HepG2 (cell line): ENCODE data around the gene MFNG. TPM values are rescaled to one million over a fixed set of nuclear protein-coding genes. Genes with fewer than 3 reads are reported as not detected.

ENCODE experiments used
- HOXA3 ChIP-seq: sonication (generic); formaldehyde crosslinking; IDR thresholded peaks from 2 replicates; pipeline ENCODE4 v1.5.0; 2020; ENCODE audit warnings: missing genetic modification reagents
- KLF9 ChIP-seq: IDR thresholded peaks from 2 replicates; pipeline ENCODE4 v1.6.1; 2016; ENCODE audit warnings: low read depth
- MAZ ChIP-seq, 2 experiments: sonication (generic) in 1 of 2; formaldehyde crosslinking in 1 of 2; IDR thresholded peaks; 2 replicates each; pipeline versions ENCODE4 v1.5.0 to v1.6.1; 2012 to 2020; ENCODE audit warnings: low read depth in 2 of 2, mild to moderate bottlenecking in 2 of 2, borderline replicate concordance in 1 of 2, improper control_type of control experiment in 1 of 2, low read length in 1 of 2, missing genetic modification reagents in 1 of 2, moderate library complexity in 1 of 2
- NR3C1 ChIP-seq: sonication (generic); formaldehyde crosslinking; IDR thresholded peaks from 2 replicates; pipeline ENCODE4 v1.4.0; 2020; ENCODE audit warnings: missing genetic modification reagents
- SAFB2 ChIP-seq: sonication (generic); formaldehyde crosslinking; IDR thresholded peaks from 2 replicates; pipeline ENCODE4 v1.5.1; 2020; ENCODE audit warnings: missing genetic modification reagents, low read depth, mild to moderate bottlenecking, borderline replicate concordance
- ZFP82 ChIP-seq: sonication (generic); formaldehyde crosslinking; IDR thresholded peaks from 2 replicates; pipeline ENCODE4 v1.5.1; 2020; ENCODE audit warnings: mild to moderate bottlenecking, missing genetic modification reagents, borderline replicate concordance
- ZNF264 ChIP-seq: sonication (generic); formaldehyde crosslinking; IDR thresholded peaks from 2 replicates; pipeline ENCODE4 v1.4.0; 2020; ENCODE audit warnings: missing genetic modification reagents
- ZNF768 ChIP-seq: sonication (generic); formaldehyde crosslinking; IDR thresholded peaks from 2 replicates; pipeline ENCODE4 v1.4.0; 2020; ENCODE audit warnings: missing genetic modification reagents
- polyA plus RNA-seq, 8 experiments: library from polyadenylated mRNA; depleted of rRNA in 3 of 8; stranded (reverse) in 7 of 8; unstranded in 1 of 8; fragments of >200 nt; fragmentation: Illumina TruSeq in 4 of 8; extraction: Trizol in 4 of 8; gene quantifications; 2 replicates each; pipeline versions ENCODE4 v1.2.1 to v1.2.3, GENCODE V29; 2011 to 2016; ENCODE audit warnings: low read depth in 4 of 8, missing spikeins in 1 of 8, mixed read lengths in 1 of 8; ENCODE audit not compliant: insufficient read depth in 1 of 8
- total RNA-seq, 5 experiments: library from RNA; depleted of rRNA; stranded (reverse); fragments of >200 nt; fragmentation: Illumina TruSeq; extraction: Trizol; gene quantifications; 2 replicates each; pipeline ENCODE4 v1.2.3, GENCODE V29; 2016; ENCODE audit warnings: low read depth in 1 of 5
- TF ChIP-seq, protein P1 (sequence below): sonication (generic); formaldehyde crosslinking; IDR thresholded peaks from 2 replicates; pipeline ENCODE4 v1.5.0; 2020; ENCODE audit warnings: missing genetic modification reagents
- TF ChIP-seq, protein P2 (sequence below): sonication (generic); formaldehyde crosslinking; IDR thresholded peaks from 2 replicates; pipeline ENCODE4 v1.4.0; 2020; ENCODE audit warnings: missing genetic modification reagents
- TF ChIP-seq, protein P3 (sequence below): sonication (generic); formaldehyde crosslinking; IDR thresholded peaks from 2 replicates; pipeline ENCODE4 v1.4.0; 2020; ENCODE audit warnings: missing genetic modification reagents, borderline replicate concordance
- TF ChIP-seq, protein P4 (sequence below): sonication (generic); formaldehyde crosslinking; IDR thresholded peaks from 2 replicates; pipeline ENCODE4 v1.5.0; 2020; ENCODE audit warnings: mild to moderate bottlenecking, low read depth, missing genetic modification reagents, borderline replicate concordance
- TF ChIP-seq, protein P5 (sequence below): sonication (generic); formaldehyde crosslinking; IDR thresholded peaks from 2 replicates; pipeline ENCODE4 v1.5.0; 2020; ENCODE audit warnings: missing genetic modification reagents
- TF ChIP-seq, protein P6 (sequence below): sonication (generic); formaldehyde crosslinking; IDR thresholded peaks from 2 replicates; pipeline ENCODE4 v1.5.1; 2020; ENCODE audit warnings: missing genetic modification reagents, mild to moderate bottlenecking, borderline replicate concordance
- TF ChIP-seq, protein P7 (sequence below): sonication (generic); formaldehyde crosslinking; IDR thresholded peaks from 2 replicates; pipeline ENCODE4 v1.5.1; 2020; ENCODE audit warnings: missing genetic modification reagents, mild to moderate bottlenecking, borderline replicate concordance

MFNG gene
- total and polyA plus RNA-seq, 2 of the 13 experiments (the other 11 are each of a cell fraction or from before 2014, with no cell fraction given), result 1.0 to 11.7 TPM

DNA sequence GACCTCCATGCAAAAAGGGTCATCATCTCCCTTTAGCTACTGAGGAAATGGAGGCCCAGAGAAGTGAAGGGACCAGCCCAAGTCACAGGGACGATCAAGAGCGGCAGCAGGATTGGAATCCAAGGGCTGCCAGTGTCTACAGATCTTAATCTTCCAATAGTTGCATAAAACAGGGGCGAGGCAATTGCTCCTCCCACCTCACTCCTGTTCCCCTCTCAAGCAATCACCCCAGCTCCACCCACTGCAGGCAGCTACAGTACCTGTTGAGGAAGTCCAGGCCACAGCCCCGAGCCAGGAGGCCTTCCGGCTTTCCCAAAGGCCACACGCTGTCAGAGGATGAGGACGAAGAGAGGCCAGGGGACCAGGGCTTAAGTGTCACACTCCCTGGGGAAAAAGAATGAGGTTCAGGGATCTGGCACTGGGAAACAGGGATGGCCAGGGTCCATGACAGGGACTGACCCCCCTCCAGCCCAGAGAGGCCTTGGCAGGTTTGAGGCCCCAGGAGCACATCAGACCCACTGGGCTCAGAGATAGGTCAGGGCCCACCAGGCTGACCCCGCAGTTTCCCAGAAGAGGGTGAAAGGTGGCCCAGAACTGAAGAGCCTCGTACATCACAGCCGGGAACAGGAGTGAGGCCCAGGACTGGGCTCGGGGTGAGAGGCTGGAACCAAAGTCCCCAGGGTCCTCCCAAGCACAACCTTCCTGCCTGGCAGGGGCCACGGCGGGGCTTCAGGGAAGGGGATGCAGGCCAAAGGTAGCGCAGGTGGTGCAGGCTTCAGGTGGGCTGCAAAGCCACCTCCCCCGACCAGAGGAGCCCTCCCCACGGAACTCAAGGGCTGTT is 16.4 kb upstream of the MFNG start (continued):
- TF ChIP-seq, protein P1, sequence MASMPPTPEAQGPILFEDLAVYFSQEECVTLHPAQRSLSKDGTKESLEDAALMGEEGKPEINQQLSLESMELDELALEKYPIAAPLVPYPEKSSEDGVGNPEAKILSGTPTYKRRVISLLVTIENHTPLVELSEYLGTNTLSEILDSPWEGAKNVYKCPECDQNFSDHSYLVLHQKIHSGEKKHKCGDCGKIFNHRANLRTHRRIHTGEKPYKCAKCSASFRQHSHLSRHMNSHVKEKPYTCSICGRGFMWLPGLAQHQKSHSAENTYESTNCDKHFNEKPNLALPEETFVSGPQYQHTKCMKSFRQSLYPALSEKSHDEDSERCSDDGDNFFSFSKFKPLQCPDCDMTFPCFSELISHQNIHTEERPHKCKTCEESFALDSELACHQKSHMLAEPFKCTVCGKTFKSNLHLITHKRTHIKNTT, result no peak
- TF ChIP-seq ZFP82 (CRISPR knock-in tag), result peak; percentile 53; the same call in 1 of the 2 replicates
- TF ChIP-seq, protein P2, sequence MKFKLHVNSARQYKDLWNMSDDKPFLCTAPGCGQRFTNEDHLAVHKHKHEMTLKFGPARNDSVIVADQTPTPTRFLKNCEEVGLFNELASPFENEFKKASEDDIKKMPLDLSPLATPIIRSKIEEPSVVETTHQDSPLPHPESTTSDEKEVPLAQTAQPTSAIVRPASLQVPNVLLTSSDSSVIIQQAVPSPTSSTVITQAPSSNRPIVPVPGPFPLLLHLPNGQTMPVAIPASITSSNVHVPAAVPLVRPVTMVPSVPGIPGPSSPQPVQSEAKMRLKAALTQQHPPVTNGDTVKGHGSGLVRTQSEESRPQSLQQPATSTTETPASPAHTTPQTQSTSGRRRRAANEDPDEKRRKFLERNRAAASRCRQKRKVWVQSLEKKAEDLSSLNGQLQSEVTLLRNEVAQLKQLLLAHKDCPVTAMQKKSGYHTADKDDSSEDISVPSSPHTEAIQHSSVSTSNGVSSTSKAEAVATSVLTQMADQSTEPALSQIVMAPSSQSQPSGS (CRISPR knock-in tag), result no peak
- TF ChIP-seq ZNF768 (CRISPR knock-in tag), result no peak
- TF ChIP-seq SAFB2 (CRISPR knock-in tag), result no peak
- TF ChIP-seq, protein P3, sequence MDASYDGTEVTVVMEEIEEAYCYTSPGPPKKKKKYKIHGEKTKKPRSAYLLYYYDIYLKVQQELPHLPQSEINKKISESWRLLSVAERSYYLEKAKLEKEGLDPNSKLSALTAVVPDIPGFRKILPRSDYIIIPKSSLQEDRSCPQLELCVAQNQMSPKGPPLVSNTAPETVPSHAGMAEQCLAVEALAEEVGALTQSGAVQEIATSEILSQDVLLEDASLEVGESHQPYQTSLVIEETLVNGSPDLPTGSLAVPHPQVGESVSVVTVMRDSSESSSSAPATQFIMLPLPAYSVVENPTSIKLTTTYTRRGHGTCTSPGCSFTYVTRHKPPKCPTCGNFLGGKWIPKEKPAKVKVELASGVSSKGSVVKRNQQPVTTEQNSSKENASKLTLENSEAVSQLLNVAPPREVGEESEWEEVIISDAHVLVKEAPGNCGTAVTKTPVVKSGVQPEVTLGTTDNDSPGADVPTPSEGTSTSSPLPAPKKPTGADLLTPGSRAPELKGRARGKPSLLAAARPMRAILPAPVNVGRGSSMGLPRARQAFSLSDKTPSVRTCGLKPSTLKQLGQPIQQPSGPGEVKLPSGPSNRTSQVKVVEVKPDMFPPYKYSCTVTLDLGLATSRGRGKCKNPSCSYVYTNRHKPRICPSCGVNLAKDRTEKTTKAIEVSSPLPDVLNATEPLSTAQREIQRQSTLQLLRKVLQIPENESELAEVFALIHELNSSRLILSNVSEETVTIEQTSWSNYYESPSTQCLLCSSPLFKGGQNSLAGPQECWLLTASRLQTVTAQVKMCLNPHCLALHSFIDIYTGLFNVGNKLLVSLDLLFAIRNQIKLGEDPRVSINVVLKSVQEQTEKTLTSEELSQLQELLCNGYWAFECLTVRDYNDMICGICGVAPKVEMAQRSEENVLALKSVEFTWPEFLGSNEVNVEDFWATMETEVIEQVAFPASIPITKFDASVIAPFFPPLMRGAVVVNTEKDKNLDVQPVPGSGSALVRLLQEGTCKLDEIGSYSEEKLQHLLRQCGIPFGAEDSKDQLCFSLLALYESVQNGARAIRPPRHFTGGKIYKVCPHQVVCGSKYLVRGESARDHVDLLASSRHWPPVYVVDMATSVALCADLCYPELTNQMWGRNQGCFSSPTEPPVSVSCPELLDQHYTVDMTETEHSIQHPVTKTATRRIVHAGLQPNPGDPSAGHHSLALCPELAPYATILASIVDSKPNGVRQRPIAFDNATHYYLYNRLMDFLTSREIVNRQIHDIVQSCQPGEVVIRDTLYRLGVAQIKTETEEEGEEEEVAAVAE (CRISPR knock-in tag), result no peak
- TF ChIP-seq, protein P4, sequence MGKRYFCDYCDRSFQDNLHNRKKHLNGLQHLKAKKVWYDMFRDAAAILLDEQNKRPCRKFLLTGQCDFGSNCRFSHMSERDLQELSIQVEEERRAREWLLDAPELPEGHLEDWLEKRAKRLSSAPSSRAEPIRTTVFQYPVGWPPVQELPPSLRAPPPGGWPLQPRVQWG (CRISPR knock-in tag), result no peak
- 0 out of 2 replicates have a peak, but pooled peaks have one; percentile 42 for TF ChIP-seq ZNF264 (CRISPR knock-in tag)
- TF ChIP-seq, protein P5, sequence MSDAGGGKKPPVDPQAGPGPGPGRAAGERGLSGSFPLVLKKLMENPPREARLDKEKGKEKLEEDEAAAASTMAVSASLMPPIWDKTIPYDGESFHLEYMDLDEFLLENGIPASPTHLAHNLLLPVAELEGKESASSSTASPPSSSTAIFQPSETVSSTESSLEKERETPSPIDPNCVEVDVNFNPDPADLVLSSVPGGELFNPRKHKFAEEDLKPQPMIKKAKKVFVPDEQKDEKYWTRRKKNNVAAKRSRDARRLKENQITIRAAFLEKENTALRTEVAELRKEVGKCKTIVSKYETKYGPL (CRISPR knock-in tag), result 0 out of 2 replicates have a peak, but pooled peaks have one; percentile 26
- peak; percentile 58 for TF ChIP-seq HOXA3 (CRISPR knock-in tag)
- TF ChIP-seq, protein P6, sequence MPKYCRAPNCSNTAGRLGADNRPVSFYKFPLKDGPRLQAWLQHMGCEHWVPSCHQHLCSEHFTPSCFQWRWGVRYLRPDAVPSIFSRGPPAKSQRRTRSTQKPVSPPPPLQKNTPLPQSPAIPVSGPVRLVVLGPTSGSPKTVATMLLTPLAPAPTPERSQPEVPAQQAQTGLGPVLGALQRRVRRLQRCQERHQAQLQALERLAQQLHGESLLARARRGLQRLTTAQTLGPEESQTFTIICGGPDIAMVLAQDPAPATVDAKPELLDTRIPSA (CRISPR knock-in tag), result no peak
- no peak for TF ChIP-seq MAZ (IDR thresholded peaks at IDR 0.05; ENCODE audit: borderline replicate concordance, low read depth, low read length)
- 0 out of 2 replicates have a peak, but pooled peaks have one; percentile 9 for TF ChIP-seq MAZ (CRISPR knock-in tag; IDR thresholded peaks at IDR 0.05; ENCODE audit: low read depth)
- TF ChIP-seq NR3C1, result no peak
- TF ChIP-seq, protein P7, sequence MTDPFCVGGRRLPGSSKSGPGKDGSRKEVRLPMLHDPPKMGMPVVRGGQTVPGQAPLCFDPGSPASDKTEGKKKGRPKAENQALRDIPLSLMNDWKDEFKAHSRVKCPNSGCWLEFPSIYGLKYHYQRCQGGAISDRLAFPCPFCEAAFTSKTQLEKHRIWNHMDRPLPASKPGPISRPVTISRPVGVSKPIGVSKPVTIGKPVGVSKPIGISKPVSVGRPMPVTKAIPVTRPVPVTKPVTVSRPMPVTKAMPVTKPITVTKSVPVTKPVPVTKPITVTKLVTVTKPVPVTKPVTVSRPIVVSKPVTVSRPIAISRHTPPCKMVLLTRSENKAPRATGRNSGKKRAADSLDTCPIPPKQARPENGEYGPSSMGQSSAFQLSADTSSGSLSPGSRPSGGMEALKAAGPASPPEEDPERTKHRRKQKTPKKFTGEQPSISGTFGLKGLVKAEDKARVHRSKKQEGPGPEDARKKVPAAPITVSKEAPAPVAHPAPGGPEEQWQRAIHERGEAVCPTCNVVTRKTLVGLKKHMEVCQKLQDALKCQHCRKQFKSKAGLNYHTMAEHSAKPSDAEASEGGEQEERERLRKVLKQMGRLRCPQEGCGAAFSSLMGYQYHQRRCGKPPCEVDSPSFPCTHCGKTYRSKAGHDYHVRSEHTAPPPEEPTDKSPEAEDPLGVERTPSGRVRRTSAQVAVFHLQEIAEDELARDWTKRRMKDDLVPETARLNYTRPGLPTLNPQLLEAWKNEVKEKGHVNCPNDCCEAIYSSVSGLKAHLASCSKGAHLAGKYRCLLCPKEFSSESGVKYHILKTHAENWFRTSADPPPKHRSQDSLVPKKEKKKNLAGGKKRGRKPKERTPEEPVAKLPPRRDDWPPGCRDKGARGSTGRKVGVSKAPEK (CRISPR knock-in tag), result no peak
- no peak for TF ChIP-seq KLF9 (CRISPR knock-in tag)
